ENCODE data around the gene ABCB11. TPM values are rescaled to one million over a fixed set of nuclear protein-coding genes. Genes with fewer than 3 reads are reported as not detected.

Gene ABCB11
- total and polyA plus RNA-seq, 3 experiments from 2014 or later: not detected

DNA sequence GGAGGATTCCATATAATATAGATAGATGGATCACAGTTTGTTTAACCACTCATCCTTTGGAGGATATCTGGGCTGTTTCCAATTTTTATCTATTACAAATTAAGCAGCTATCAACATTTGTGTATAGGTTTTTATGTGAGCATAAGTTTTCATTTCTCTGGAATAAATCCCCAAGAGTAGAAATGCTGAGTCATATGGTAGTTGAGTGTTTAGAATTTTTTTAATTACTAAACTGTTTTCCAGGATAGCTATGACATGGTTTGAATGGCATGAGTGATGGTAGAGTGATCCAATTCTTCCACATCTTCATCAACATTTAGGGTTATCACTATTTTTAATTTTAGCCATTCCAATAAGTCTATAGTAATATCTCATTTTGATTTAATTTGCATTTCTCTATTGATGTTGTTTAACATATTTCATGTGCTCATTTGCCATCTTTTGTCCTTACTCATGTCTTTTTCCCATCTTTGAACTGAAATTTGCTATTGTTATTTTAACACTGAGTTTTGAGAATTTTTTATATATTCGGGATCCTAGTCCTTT, 31.4 kb downstream of the ABCB11 start:
- Histone ChIP-seq H3K27me3 (ENCODE audit: insufficient read depth, low read length, poor library complexity, severe bottlenecking) (no peaks in the 10 kb centered on the region), H3K9me3 (ENCODE audit: low read length) (no peaks in the 10 kb centered on the region), H3K4me1 (ENCODE audit: insufficient read depth, low read length) (no peaks in the 10 kb centered on the region), H3K36me3 (ENCODE audit: insufficient read depth, low read length) (no peaks in the 10 kb centered on the region), H3K27ac (ENCODE audit: low read depth, low read length) (no peak overlapping the region), H3K4me3 (ENCODE audit: low read length) (no peak overlapping the region)
- ChIA-PET CTCF (no interaction called here), POLR2A (no interaction called here)
- H3K27me3 Mint-ChIP-seq: peaks cover 6 to 9% of the 10 kb centered on the region in 2 donors
- no peak overlapping the region for H3K4me3 Mint-ChIP-seq
- H3K27ac Mint-ChIP-seq: no peak overlapping the region
- H3K4me1 Mint-ChIP-seq: no peaks in the 10 kb centered on the region
- DNase-seq: no peak
- peaks cover 0 to 6% (median 0%) of the 10 kb centered on the region in 3 donors for H3K36me3 Mint-ChIP-seq
- no peaks in the 10 kb centered on the region for H3K9me3 Mint-ChIP-seq

DNA sequence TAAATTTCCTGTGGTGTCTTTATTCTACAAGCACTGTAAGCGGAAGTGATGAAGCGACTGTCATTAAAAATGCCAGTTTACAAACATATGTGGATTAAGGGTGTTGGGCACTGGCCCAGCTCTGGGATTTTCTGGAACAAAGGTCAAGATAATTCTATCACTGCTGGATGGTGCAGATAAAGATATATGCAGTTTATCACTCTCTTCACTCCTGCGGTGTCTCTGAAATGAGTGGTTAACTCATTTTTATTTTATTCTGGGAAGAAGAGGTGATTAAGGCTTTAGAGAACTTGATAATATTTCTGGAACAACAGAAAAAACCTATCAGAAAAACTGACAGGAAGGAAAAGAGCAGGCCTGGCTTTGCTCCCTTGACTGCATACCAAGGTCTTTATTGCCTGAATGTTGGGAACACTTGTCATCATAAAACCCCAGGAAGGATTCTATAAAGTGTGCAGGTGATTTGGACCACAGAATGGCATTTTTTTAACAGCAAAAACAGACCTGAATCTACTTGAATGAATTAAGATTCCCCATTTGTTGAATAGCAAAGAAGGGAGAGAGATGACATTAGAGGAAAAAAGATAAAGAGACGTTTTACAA, 32.4 kb downstream of the ABCB11 start:
- ChIA-PET CTCF (no interaction called here), POLR2A (no interaction called here)
- DNase-seq: no peak
- Mint-ChIP-seq H3K4me1 (no peaks in the 10 kb centered on the region), H3K27ac (peak overlapping the region in 1 of 8 donors; percentile 61), H3K9me3 (no peaks in the 10 kb centered on the region), H3K27me3 (peaks cover 1 to 5% of the 10 kb centered on the region in 2 donors), H3K36me3 (peaks cover 0 to 4% (median 0%) of the 10 kb centered on the region in 3 donors), H3K4me3 (no peak overlapping the region)
- Histone ChIP-seq H3K9me3 (ENCODE audit: low read length) (no peaks in the 10 kb centered on the region), H3K27ac (ENCODE audit: low read depth, low read length) (no peak overlapping the region), H3K4me3 (ENCODE audit: low read length) (no peak overlapping the region), H3K36me3 (ENCODE audit: insufficient read depth, low read length) (no peaks in the 10 kb centered on the region), H3K4me1 (ENCODE audit: insufficient read depth, low read length) (no peaks in the 10 kb centered on the region), H3K27me3 (ENCODE audit: insufficient read depth, low read length, poor library complexity, severe bottlenecking) (no peaks in the 10 kb centered on the region)

DNA sequence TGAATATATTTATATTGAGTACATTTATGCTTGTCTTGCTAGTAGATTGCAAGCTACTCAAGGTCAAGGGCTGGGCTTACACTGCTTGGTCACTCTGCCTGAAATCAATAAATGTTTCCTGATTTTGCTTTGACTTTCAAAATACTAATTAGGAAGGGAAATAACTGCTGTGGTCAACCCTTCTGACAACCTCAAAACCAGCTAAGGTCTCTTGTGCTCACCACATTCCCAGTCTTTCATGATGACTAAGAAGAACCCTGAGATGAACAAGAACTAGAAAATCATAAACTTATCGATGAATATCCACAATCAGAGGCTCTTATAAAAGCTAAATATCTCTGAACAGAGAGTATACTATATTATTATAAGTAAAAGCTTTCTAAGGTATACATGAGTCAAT, 33.3 kb downstream of the ABCB11 start:
- Mint-ChIP-seq H3K4me3 (no peak overlapping the region), H3K9me3 (no peaks in the 10 kb centered on the region), H3K27ac (no peak overlapping the region)

DNA sequence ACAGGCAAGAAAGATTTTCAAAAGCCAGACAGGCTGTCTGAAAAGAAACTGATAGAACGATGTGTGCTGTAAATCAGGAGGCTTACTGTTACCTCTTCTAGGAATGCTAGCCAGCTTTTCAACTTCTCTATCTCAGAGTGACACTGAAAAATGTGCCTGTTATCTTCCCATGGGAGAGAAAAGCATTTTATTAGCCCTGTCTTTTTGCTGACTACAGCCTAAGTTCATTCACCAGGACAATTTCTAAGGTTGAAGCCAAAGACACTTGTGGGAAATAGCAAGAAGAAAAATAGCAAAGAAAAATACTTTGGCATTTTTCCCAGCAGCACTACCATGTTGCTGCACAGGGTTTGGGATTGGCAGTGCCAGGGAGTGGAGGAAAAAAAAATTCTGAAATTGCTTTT, 34.0 kb downstream of the ABCB11 start:
- H3K36me3 ChIP-seq (ENCODE audit: insufficient read depth, low read length): no peaks in the 10 kb centered on the region
- Mint-ChIP-seq H3K4me3 (no peak overlapping the region), H3K27me3 (peaks cover 0 to 1% of the 10 kb centered on the region in 2 donors), H3K9me3 (no peaks in the 10 kb centered on the region), H3K27ac (peak overlapping the region in 1 of 8 donors; percentile 49), H3K4me1 (no peaks in the 10 kb centered on the region), H3K36me3 (no peaks in the 10 kb centered on the region)
- CTCF ChIA-PET: no interaction called here
- H3K4me3 ChIP-seq (ENCODE audit: low read length): no peak overlapping the region
- H3K27me3 ChIP-seq (ENCODE audit: insufficient read depth, low read length, poor library complexity, severe bottlenecking): no peaks in the 10 kb centered on the region
- H3K4me1 ChIP-seq (ENCODE audit: insufficient read depth, low read length): no peaks in the 10 kb centered on the region
- H3K27ac ChIP-seq (ENCODE audit: low read depth, low read length): no peak overlapping the region
- POLR2A ChIA-PET: no interaction called here
- H3K9me3 ChIP-seq (ENCODE audit: low read length): no peaks in the 10 kb centered on the region
- DNase-seq: no peak

More for the DNA sequence above, 33.3 kb downstream of the ABCB11 start:
- no peaks in the 10 kb centered on the region for H3K9me3 ChIP-seq (ENCODE audit: low read length)
- H3K4me1 ChIP-seq (ENCODE audit: insufficient read depth, low read length): no peaks in the 10 kb centered on the region
- H3K27ac ChIP-seq (ENCODE audit: low read depth, low read length): no peak overlapping the region
- no peak overlapping the region for H3K4me3 ChIP-seq (ENCODE audit: low read length)
- ChIA-PET POLR2A (no interaction called here), CTCF (no interaction called here)
- DNase-seq: no peak
- no peaks in the 10 kb centered on the region for H3K4me1 Mint-ChIP-seq
- peaks cover 0 to 4% (median 0%) of the 10 kb centered on the region in 3 donors for H3K36me3 Mint-ChIP-seq
- H3K27me3 ChIP-seq (ENCODE audit: insufficient read depth, low read length, poor library complexity, severe bottlenecking): no peaks in the 10 kb centered on the region
- H3K36me3 ChIP-seq (ENCODE audit: insufficient read depth, low read length): no peaks in the 10 kb centered on the region
- peaks cover 0 to 1% of the 10 kb centered on the region in 2 donors for H3K27me3 Mint-ChIP-seq

DNA sequence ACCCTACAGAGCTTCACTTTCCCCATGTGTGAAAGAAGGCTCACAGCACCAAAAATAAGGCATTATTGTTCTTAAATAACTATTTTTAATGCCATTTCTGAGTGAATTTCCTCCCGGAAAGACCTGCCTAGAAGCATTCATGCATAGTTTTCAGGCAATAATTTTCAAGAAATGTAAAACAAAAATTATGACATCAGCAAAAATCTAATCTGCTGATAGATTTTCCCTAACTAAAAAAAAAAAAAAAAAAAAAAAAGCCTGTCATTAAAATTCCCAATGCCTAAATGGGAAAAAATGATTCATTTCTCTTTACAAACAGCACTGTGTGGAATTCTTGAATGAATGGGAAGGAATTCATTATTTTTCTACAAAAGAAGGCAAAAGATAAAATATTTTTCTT, 35.4 kb downstream of the ABCB11 start:
- Histone ChIP-seq H3K36me3 (ENCODE audit: insufficient read depth, low read length) (no peaks in the 10 kb centered on the region), H3K4me3 (ENCODE audit: low read length) (no peak overlapping the region), H3K27me3 (ENCODE audit: insufficient read depth, low read length, poor library complexity, severe bottlenecking) (no peaks in the 10 kb centered on the region), H3K4me1 (ENCODE audit: insufficient read depth, low read length) (no peaks in the 10 kb centered on the region), H3K27ac (ENCODE audit: low read depth, low read length) (no peak overlapping the region), H3K9me3 (ENCODE audit: low read length) (no peaks in the 10 kb centered on the region)
- Mint-ChIP-seq H3K27ac (no peak overlapping the region), H3K9me3 (no peaks in the 10 kb centered on the region), H3K4me1 (no peaks in the 10 kb centered on the region), H3K4me3 (no peak overlapping the region), H3K36me3 (no peaks in the 10 kb centered on the region), H3K27me3 (peaks cover 0 to 1% of the 10 kb centered on the region in 2 donors)
- DNase-seq: no peak
- POLR2A ChIA-PET: no interaction called here
- CTCF ChIA-PET: interaction anchor here (1.0 kb wide), 1 partner anchor 47 kb away, joined by 3 read pairs; no protein-coding TSS in a partner anchor

DNA sequence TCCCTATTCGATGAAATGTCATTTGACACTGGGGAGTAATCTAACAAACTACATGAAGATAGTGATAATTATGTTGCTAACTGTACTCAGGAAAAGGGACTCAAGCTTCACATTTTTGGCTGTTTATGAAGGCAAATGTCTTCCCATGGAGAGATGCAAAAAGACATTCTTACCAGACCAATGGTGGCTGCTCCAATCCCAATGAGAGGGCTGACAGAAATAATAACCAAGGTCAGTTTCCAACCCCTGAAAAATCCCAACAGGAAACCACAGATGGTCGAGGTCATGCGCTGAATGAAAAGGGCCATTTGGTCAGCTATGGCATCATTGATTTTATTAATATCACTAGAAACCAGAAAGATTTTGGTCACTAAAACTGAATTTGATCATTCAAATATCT, 37.6 kb downstream of the ABCB11 start:
- Histone ChIP-seq H3K27ac (ENCODE audit: low read depth, low read length) (no peak overlapping the region), H3K36me3 (ENCODE audit: insufficient read depth, low read length) (no peaks in the 10 kb centered on the region), H3K9me3 (ENCODE audit: low read length) (no peaks in the 10 kb centered on the region), H3K27me3 (ENCODE audit: insufficient read depth, low read length, poor library complexity, severe bottlenecking) (no peaks in the 10 kb centered on the region), H3K4me1 (ENCODE audit: insufficient read depth, low read length) (no peaks in the 10 kb centered on the region), H3K4me3 (ENCODE audit: low read length) (no peak overlapping the region)
- no peak overlapping the region for H3K4me3 Mint-ChIP-seq
- no peak for DNase-seq
- no peaks in the 10 kb centered on the region for H3K36me3 Mint-ChIP-seq
- ChIA-PET POLR2A (no interaction called here), CTCF (no interaction called here)
- peaks cover 0 to 4% of the 10 kb centered on the region in 2 donors for H3K27me3 Mint-ChIP-seq
- H3K4me1 Mint-ChIP-seq: no peaks in the 10 kb centered on the region
- H3K9me3 Mint-ChIP-seq: no peaks in the 10 kb centered on the region
- H3K27ac Mint-ChIP-seq: no peak overlapping the region

DNA sequence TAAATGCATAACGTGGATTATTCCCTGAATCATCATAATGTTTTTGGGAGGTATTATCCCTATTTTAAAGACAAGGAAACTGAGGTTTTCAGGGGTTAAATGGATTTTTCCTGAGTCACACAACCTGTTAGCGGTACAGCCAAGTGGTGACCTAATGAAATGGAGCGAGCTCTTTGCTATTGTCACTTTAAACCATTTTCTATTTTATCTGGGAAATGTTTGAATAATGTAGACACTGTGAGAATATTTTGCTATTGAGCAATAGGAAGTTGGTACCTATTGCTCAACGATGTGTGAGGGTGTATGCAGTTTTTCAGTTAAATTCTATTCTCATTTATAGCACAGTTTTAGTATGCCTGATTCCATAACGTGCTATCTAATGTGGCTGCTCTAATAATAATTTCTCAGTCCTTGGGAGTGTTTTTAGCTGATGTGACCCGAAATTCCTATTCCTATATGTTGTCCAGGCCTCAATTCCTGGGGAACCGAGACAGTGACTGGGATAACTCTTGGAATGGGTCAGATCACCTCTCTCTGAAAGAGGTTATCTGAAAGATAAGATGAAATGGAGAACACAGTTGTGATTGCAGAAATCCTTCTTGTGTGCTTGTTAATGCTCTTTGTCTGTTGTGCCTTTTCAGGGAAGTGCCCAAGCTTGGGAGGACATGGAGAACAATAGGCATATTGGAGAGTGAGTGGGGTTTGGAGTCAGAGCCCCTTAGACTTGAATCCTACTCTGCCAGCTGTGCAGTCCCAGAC, 38.4 kb downstream of the ABCB11 start:
- POLR2A ChIA-PET: no interaction called here
- Mint-ChIP-seq H3K27me3 (peaks cover 0 to 4% of the 10 kb centered on the region in 2 donors), H3K4me3 (no peak overlapping the region), H3K27ac (peak overlapping the region in 1 of 8 donors; percentile 24), H3K4me1 (no peaks in the 10 kb centered on the region), H3K9me3 (no peaks in the 10 kb centered on the region), H3K36me3 (no peaks in the 10 kb centered on the region)
- no peaks in the 10 kb centered on the region for H3K4me1 ChIP-seq (ENCODE audit: insufficient read depth, low read length)
- H3K27me3 ChIP-seq (ENCODE audit: insufficient read depth, low read length, poor library complexity, severe bottlenecking): no peaks in the 10 kb centered on the region
- H3K27ac ChIP-seq (ENCODE audit: low read depth, low read length): no peak overlapping the region
- H3K36me3 ChIP-seq (ENCODE audit: insufficient read depth, low read length): no peaks in the 10 kb centered on the region
- no peak for DNase-seq
- H3K4me3 ChIP-seq (ENCODE audit: low read length): no peak overlapping the region
- H3K9me3 ChIP-seq (ENCODE audit: low read length): no peaks in the 10 kb centered on the region
- CTCF ChIA-PET: no interaction called here

DNA sequence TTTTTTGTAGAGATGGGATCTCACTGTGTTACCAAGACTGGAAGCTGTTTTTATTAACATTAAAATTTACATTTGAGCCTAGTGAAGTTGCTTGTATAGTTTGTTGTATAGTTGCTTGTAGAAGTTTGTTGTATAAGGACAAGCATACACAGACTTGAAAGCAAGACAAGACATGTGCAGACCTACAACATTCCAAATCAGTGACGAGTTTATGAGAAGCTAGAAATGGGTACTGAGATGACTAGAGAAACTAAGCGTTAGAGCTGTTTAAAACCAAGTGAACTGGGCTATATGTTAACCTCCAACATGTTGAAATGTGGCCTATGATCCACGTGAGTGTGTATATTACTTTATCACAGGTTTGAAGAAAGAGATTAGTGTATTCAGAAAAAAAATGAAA, 39.1 kb downstream of the ABCB11 start:
- H3K27me3 ChIP-seq (ENCODE audit: insufficient read depth, low read length, poor library complexity, severe bottlenecking): no peaks in the 10 kb centered on the region
- no peaks in the 10 kb centered on the region for H3K9me3 Mint-ChIP-seq
- H3K4me1 ChIP-seq (ENCODE audit: insufficient read depth, low read length): no peaks in the 10 kb centered on the region
- no peaks in the 10 kb centered on the region for H3K4me1 Mint-ChIP-seq
- H3K27ac Mint-ChIP-seq: no peak overlapping the region
- ChIA-PET POLR2A (no interaction called here), CTCF (no interaction called here)
- no peak overlapping the region for H3K4me3 ChIP-seq (ENCODE audit: low read length)
- no peaks in the 10 kb centered on the region for H3K9me3 ChIP-seq (ENCODE audit: low read length)
- H3K4me3 Mint-ChIP-seq: no peak overlapping the region
- DNase-seq: no peak
- no peaks in the 10 kb centered on the region for H3K36me3 ChIP-seq (ENCODE audit: insufficient read depth, low read length)
- H3K27ac ChIP-seq (ENCODE audit: low read depth, low read length): no peak overlapping the region
- no peaks in the 10 kb centered on the region for H3K36me3 Mint-ChIP-seq
- peaks cover 0 to 4% of the 10 kb centered on the region in 2 donors for H3K27me3 Mint-ChIP-seq

Data from CD8-positive, alpha-beta memory T cell (primary cell).